Inferior parietal cortex (tissue), 1 donor: Measurements from ENCODE around the gene SGMS1.
A peak's percentile ranks its signal among the peaks of the same experiment; 100 is the strongest.
"Not testable (repeated sequence)": the region's sequence is repeated elsewhere in the genome, so short reads cannot be mapped to it uniquely, and the experiment has no call there.

Source experiments
- DNase-seq: peaks from one replicate; pipeline ENCODE4 v3.0.0-alpha.2; 2016; ENCODE audit errors: extremely low spot score

SGMS1 gene

DNA sequence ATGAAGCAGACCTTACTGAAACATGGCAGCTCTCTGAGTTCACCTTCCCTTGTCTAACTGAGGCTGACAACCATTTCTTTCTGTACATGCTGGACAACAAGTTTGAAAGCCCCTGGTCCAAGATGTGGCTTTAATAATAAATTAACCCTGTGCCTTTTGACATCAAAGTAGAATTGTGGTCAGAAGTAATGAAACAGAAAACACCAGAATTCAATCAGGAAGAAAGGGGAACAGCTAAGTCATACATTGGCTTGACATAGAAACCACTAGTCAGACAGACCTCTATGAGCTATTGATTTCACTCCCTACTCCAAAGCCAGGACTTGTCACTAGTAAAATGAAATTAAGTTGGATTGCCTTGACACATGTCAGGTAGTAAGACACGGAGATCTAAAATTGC is 197.3 kb downstream of the SGMS1 start:
- no peak for DNase-seq

DNA sequence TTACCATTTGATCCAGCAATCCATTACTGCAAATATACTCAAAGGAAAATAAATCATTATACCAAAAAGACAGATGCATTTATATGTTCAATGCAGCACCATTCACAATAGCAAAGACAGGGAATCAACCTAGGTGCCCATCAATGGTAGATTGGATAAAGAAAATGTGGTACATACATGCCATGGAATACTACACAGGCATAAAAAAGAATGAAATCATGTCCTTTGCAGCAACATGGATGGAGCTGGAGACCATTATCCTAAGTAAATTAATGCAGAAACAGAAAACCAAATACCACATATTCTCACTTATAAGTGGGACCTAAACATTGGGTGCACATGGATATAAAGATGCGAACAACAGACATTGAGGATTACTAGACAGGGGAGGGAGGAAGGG is 198.5 kb downstream of the SGMS1 start:
- DNase-seq: not testable (repeated sequence)

DNA sequence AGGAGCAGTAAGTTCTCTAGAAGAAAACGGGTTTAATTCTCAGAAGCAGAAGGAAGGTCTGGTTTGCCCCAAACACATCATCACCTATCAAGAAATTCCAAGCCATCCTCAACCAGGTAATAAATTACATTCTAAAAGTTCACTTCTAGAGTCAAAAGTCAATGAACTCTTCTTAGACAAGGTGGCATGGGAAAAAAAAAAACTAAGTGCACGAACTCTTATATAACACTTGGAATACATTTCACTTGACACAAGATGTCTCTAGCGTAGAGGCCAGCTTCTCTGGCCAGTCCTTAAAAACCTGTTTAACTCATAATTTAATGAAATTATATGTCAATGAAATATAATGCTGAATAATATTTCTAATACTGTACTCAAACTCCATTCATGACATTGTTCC is 200.3 kb downstream of the SGMS1 start:
- DNase-seq: no peak

DNA sequence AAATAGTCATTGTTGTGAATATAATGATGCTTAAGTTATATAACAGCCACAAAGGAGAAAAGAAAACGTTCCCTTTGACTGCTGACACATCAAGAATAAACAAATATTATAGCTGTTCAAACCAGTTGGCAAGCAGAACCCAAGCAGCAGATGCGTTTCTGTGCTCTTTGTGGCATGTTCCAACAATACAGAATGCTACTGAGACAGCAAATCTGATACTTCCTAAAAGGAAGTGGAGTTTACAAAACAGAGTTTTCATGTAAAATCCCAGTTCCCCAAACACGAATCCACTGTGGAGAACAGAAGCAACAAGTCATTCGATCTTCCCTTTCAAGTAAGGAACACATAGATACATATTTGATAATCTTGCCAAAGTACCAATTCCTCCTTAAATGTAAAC is 201.5 kb downstream of the SGMS1 start:
- DNase-seq: peak; percentile 54

DNA sequence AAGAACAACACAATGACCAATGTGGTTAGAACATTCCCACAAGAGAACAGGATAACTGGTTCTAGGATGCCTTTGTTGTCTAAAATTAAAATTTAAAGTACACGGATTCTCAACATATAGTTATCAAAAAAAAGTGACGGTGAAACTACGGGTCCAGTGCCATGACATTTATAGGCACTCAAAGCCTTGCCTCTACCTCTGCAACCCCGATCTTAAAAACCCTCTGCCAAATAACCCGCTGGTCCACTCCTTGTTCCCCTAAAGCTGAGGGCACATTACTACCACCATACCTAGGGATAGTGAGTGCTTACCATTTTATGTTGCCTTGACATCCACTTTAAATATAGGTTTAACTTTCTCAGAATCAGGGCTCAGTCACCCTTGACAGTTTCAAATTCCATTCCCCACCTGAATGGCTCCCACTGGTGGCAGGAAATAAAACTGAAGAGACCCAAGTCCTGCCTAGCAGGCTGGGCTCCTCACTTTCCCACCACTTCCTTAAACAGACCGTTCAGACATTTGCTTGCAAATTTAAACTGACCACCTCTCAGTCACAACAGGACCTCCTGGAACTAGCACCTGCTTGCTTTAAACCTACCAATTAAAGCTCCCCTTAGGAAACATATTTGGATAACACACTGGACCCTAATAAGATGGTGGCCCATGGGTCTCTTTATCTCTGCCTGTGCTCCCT is 202.6 kb downstream of the SGMS1 start:
- DNase-seq: no peak

DNA sequence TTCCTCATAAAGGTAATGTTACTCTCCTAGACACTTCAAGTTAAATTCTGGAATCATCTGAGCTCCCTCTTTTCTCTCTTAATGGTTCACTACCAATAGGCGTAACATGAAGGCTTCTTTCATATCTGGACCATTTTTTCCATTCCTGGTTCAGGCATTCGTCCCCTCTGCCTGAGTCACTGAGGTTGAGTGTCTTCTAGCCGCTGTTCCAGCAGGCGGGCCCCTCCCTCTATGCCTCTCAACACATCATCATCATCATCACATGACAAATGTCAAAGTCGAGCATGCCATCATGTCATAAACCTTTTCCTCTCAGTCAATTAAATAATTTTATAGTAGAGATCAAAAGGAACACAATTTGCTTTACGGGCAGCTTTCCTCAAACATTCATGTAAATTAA is 203.6 kb downstream of the SGMS1 start:
- no peak for DNase-seq

DNA sequence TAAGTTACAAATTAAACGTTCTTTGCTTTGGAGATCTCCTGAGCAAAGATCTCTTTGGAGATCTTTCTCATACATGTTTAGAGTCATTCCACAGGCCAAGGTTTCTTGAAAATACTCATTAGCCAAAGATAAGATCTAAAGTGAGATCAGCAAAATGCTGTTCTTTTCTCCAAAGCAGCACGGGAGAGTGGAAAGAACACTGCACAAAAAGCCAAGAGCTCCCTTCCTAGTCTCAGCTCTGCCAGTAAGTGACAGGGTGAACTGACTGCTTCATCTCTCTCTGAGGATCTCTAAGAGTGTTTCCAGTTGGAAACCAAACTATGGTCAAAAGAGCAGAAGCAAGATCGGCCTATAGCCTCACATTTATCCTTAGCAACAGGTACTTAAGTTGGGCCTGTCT is 204.0 kb downstream of the SGMS1 start:
- no peak for DNase-seq

DNA sequence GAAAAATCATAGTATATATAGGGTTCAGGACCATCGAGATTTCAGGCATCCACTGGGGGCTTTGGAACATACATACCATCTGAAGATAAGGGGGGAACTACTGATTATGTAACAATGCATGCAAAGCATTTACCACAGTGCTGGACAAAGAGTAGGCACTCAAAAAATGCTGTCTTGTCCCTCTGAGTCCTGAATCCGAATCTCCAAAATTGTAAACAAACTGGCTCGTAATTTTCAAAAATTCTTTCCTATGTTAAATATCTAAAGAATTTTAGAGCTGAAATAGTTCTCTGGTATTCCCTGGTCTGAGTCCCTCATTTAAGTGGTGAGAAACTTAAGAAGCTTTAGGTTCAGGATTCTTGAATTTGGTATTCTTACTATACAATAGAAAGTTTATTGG is 204.7 kb downstream of the SGMS1 start:
- no peak for DNase-seq

DNA sequence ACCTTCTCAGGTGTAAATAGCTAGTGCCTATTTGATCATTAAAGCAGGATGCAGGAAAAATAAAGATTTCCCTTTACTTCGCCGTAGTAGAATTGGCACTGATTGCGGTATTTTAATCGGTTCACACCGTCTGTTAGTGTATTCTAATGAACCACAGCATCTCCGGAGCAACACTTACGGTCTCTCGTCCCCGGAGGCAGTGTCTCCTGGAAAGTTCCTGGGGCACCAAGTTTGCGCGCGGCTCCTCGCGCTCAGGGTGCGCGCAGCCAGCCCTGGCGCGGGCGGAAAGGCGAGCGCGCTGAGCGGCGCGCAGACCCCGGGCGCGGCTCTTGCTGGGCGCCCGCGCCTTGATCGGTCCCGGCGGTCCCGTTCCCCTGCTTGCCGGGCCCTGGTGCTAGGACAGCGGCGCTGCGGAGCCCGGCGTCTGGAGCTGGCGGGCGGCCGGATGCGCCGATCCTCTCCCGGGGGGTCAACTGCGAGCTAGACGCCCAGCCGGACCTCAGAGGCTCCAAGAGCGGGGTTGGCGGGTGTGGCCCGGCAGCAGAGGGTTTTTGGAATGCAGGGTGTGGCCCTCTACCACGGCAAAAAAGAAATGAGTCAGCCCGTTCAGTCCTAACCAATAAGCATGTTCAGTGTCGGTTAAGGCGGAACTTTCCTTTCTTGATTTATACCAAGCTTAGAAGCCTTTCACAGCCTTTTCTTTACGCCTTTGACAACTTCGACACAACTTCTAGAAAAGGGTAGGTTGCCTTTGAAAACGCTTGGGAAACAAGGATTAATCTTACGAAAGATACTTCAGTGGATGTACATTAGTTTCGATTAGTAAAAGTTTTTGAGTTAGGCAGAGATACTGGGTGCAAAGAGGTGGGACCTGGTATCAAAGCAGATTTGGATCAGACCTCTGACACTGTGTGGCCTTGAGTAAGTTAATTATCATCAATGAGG is 205.6 kb downstream of the SGMS1 start:
- peak; percentile 59 for DNase-seq

DNA sequence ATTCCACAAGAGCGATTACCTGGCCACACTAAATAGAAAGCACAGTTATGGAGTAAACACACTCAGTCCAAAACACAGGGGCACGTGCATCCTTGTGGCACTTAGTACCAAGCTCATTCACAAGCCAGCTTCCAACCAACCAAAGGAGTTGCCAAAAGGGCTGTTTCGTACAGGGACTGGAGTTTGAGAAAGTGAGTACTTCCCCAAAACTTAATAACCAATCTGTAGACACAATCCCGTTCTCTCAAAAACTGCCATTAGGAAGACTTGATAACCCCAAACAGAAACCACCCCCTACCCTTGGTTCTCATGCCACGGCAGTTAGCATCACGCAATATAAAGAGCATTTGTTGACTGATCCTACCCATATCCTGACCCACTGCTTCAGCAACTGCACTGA is 206.3 kb downstream of the SGMS1 start:
- DNase-seq: peak; percentile 57

DNA sequence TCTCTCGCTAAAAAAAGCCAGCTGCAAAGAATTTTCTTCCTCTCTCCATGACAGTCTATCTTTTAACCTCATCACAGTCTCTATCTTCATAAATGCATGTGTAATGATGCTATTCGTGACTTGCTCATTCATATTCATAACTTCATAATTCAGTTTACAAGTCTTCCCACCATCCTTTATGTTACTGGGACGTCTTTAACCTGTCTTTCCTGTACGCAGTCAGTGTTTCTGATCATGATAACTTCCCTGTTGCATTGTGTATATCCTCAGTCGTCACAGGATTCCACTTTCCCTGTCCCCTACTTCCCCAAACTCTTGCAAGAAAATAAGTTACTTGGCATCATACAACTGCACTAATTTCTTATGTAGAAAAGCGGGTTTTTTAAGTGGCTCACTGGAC is 206.9 kb downstream of the SGMS1 start:
- no peak for DNase-seq

DNA sequence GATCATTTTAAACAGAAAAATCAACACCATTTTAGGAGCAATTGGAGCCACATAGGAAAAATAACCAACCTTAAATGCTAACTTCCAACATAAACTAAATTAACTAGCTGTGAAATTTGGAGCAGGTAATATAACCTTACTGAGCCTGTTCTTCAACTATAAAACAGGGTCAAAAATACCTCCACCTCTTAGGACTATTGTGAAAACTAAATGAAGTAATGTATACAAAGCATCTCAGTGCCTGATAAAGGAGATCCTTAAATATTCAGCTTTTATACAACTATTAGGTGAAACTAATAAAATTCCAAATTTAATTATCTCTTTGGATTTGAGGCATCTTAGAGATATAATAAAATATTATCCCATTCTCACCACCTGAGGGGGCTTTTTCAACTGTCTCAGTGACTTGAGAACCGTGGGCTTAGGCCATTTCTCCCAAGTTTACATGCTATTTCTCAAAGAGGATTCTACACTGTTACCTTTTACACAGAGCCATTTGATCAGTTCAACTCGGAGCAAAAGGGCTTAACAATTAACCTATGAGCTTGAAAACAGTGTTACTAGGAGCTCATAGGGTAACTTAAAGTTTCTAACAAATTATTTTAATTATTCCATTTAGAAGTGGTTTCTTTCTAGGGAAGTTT is 207.5 kb downstream of the SGMS1 start:
- no peak for DNase-seq

DNA sequence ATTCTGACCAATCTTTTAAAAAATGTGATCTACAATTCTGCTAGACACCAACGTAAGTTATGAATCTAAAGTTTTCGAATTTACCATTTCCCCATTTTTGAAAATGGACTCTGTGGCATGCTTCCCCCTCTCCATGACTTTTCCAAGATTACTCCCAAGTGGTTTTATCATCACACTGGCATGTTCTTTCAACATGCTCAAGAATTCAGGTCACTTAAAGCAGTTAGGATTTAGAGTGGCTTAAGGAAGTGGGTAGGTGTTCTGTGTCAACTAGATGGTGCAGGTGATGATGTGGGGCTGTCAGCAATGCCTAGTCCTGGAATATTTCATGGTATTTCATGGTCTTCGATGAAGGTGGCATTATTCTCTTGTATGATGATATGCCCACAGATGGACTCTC is 208.5 kb downstream of the SGMS1 start:
- no peak for DNase-seq

DNA sequence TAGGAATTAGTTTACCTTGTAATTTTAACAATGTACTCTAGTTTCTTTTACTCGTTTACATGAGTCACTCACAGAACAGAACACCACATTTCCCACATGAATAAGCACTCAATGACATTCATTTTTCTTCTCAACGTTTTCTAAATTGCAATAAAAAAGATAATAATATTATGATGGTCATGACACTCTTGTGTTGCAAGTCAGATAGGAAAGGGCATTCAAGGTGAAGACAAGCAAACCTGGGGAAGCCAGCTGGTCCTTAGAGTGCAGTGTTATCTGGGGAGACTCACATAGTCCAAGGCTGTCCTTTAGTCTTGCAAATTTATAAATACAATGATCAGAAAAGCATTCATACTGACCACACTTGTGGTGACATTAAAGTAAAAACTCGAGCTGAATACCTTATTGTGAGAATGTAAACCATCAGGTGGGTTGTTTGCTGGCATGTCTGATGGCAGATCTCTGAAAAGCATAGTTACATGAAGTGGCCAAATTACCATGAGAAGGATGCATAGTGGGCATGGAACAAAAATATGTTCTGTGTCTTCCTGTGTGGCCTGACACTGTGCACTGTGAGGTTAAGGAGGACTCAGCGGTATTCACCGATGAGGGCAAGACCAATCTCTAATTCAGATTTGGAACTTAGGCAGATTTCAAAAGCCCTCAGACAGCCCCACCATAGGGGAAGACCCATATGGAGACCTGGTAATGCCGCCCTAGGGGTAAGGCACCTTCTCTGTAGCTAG is 213.5 kb downstream of the SGMS1 start:
- no peak for DNase-seq

DNA sequence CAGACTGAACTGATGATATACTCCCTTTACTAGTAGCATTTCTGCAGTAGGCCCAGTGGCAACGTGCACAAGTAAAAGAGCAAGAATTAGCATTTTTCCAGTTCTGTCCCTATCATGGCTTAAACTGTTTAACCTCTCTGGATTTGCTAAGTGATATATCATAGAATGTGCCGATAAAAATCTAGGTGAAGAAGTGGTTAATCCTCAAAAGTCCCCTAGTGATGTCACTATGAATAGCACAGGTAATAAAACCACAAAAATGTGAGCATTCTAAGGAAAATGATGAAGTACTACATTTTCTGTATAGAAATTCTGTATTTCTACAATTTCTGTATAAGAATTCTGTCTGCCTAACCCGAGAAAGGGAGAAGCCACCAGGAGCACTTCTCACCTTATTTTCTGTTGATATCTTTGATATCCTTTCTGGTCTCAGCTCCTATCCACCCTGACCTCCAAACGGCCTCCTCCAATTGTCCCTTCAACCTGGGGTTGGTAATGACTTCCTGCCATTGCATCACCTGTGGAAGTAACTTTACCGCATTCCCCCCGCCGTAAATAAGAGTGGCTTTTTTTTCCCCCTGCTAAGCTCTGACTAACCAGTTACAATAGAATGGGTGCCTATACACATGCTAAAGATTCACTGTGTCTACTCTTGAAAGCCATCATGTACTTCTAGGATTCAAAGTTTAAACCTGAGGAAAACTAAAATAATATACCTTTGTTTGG is 216.5 kb downstream of the SGMS1 start:
- DNase-seq: no peak

DNA sequence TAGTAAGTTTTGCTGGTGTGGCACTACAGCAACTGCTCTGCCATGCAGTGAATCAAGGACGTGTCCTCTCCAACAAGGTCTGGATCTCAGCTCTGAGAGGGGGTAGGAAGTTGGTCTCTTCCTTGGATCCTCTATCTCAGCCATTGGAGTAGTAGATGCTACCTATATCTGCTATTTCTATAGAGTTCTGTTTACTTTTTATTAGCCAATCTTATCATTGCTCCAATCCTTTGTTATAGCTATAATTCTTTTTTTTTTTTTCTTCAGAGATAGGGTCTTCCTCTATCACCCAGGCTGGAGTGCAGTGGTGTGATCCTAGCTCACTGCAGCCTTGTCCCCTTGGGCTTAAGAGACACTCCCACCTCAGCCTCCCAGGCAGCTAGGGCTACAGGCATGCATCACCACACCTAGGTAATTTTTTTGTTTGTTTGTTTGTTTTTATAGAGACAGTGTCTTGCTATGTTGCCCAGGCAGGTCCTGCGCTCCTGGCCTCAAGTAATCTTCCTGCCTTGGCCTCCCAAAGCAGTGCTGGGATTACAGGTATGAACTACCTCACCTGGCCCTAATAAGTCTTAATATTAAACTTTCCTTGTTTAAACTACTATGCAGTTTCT is 217.2 kb downstream of the SGMS1 start:
- no peak for DNase-seq

DNA sequence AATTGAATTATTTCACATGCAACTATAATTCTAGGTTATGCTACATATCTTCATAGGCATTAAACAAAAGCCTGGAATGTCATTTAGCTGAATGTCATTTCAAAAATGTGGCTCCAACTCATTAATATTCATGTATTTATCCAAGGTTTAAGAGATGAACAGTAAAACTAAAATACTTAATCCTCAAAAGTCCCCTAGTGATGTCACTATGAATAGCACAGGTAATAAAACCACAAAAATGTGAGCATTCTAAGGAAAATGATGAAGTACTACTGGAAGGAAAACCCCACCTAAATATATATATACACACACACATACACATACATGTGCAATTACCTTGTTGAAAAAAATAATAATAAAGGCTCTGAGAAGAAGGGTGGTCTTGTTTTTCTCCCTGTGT is 218.0 kb downstream of the SGMS1 start:
- no peak for DNase-seq

DNA sequence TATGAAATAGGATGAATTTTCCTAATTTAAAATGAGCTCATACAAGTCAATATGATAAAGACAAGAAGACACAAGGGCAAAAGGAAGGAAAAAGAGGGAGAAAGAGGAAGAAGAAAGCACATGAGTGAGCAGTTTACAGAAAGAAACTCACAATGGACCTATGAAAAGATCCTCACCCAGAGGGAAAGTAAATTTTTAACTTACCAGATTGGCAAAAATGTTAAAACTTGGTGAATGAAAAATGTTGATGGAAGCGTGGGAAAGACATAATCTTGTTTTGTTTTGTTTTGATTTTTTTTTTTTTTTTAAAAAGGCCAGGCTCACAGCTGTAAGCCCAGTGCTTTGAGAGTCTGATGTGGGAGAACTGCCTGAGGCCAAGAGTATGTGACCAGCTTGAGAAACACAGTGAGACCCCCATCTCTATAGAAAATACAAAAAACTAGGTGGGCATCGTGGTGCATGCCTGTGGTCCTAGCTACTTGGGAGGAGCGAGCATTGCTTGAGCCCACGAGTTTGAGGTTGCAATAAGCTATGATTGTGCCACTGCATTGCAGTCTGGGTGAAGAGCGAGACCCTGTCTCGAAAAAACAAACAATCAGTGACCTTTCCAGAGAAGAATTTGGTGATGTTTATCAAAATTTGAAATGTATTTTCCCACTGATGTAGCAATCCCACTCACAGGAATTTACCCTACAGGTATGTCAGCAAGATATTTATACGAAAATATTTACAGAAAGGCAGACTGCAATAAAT is 219.6 kb downstream of the SGMS1 start:
- DNase-seq: no peak

DNA sequence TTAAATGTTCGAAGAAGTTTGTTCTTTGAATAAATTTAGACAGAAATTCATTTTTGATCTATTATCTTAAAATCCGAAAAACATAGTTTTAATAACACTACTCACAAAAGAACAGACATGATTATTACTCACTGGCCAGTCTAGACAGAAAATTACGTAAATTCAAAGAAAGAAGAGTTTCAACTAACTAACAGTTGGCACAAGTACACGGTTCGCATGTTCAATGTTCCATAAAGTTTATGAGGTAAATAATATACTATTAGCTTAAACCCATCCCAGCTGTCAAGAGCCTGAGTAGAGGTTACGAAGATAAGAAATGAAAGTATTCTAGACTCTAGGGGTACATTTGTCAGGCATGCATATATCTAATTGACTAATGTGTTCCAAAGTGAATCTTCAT is 220.7 kb downstream of the SGMS1 start:
- no peak for DNase-seq

DNA sequence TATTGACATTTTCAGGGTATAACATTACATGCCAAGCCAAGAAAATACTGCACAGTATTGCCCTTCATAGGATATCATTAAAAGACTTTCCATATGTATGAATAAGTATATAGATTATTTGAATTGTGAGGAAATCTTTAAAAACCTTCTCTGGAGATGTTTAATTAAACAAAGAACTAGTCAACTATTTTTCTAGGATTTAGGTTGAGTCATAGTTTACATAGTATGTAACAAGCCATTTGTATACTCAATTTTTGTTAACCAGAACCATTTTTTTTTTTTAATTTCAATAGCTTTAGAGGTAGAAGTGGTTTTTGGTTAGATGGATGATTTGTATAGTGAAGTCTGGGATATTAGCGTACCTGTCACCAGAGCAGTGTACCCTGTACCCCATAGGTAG is 221.3 kb downstream of the SGMS1 start:
- DNase-seq: no peak
